Left forelimb (tissue), 1 donor: ENCODE measurements around the gene MADD.

Experiments used
- DNase-seq: peaks from one replicate; pipeline ENCODE4 v3.0.0-alpha.2; 2018; ENCODE audit warnings: low spot score

MADD gene

DNA sequence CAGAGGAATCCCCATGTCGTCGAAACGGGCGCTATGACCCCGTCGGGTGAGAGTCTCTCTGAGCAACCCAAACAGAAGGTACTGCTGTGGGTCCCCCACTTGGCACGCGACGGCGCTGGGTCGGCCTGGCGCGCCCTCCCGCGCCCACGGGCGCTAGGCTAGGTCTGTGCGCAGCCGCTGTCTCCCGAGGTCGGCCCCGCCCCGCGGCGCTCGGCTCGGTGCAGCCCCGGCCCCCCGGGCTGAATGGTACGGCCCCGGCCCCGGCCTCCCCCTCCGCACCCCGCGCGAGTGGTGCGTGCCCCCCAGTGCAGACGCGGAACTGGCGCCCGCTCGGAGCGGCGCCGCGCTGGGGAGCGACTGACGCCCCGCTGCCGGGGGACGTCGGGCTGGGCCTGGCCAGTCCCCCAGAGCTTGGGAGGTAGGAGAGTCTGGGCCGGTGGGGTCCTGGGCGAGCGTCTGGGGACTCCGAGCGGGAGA, at the start of gene MADD:
TSS of gene MADD (plus strand) at position 305 of the 477 bp plus-strand sequence.
- peak; percentile 89 for DNase-seq

DNA sequence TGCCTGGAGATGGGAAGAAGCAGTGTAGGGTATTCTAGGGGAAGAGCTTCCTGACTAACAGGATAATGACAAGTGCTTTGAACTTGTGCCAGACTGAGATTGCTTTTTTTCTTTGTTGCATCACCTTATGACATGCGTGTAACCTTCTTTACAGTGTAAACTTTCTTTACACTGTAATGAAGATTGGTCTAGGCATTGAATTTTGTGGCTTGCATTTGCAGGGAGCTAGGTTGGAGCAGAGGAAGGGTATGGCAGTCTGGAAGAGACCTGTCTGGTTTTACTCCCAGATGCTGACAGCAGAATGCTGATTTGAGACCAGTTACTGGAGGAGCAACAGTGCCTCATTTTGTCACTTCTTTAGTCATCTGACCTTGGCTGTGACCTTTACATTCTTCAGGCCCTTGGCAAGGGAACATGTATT, 49.5 kb upstream of the MADD start:
- DNase-seq = no peak

DNA sequence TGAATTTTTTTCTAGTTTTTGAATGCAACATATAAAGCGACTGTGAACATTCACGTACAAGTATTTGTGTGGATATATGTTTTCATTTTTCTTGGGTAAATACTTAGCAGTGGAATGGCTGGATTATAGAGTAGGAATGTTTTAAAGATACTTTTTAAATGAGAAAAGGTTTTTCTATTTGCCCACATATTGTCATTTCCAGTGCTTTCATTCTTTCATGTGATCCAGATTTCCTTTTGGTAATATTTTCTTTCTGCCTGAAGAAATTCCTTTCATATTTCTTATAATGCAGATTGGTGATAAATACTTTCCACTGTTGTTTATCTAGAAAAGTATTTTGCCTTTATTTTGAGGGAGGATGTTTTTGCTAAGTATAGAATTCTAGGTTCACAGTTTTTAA, 47.2 kb upstream of the MADD start:
- no peak for DNase-seq

DNA sequence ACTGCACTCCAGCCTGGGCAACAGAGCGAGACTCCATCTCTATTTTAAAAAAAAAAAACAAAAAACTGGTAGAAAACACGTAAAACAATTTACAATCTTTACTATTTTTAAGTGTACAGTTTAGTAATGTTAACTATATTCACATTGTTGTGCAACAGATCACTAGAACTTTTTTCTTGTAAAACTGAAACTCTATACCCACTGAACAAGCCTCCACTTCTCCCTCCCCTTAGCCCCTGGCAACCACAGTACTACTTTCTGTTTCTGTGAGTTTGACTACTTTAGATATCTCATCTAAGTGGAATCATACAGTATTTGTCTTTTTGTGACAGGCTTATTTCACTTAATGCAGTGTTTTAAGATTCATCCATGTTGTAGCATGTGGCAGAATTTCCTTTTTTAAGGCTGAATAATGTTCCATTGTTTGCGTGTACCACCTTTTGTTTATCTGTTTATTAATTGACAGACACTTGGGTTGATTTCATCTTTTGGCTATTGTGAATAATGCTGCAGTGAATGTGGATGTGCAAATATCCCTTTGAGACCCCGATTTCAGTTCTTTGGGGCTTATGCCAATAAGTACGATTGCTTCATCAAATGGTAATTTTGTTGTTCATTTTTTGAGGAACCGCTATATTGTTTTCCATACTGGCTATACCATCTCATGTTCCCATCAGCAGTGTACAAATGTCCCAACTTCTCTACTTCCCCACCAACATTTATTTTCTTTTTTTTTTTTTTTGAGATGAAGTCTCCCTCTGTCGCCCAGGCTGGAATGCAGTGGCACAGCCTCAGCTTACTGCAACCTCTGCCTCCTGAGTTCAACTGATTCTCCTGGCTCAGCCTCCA, 44.2 kb upstream of the MADD start:
- DNase-seq = no peak

DNA sequence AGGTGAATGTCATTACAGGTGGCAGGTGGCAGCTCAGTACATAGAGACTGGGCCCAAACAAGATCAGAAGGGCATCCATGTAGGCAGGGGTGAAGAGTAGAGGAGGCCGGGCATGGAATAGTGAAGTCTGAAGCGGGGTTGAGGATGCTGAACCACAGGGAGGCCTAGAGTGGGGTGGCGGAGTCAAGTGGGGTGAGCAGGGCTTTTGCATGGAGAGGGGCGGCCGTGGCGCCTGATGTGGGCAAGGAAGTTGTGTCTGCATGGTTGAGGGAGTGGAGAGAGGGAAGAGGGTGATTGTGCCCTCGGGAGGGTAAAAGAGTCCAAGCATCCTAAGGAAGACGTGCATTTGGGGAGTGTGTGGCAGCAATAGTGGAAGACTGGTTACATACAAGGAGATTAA, 40.8 kb upstream of the MADD start:
- DNase-seq = no peak

DNA sequence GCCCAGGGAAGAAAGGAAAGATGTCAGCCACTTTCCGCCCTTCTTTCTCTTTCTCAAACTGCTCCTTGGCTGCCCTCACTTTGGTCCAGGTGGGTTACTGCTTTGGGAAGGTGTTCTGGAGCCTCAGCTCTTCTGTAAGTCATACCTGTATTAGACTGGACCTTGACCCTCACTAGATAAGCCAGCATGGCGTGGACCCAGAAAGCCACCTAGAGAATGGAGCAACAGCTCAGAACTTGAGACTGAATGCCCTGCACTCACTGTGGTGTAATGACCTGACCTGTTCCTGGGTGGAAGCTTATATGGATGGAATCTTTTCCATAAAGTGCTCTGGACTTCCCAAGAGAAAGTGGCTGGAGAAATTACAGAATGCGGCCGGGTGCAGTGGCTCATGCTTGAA, 36.9 kb upstream of the MADD start:
- no peak for DNase-seq

DNA sequence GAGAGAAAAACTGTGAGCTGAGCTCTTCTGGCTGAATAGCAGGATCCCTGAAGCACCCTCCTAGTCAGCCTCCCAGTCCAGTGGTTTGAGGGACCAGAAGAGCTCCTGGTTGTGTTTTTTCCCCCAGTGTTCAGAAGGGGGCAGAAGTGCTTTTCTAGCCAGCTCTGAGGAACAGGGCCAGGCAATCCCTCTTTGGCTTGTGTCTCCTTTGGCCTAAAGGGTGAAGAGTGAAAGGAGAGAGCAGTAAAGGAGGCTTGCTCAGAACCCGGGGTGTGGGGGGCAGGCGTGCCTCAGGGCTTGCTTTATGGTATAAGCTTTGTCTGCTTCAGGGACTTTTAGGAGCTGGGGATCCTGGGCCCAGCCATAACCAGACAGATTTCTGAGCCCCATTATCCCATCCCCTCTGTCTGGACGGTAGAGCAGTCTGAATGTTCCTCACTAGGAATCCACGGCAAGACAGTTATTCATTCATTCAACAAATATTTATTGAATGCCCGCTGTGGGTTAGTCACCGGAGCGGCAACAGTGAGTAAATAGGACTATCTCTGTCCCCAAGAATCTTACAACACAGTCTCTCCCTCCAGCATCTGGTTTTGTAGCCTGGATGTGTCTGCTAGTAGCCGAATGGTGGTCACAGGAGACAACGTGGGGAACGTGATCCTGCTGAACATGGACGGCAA, 35.8 kb upstream of the MADD start:
- no peak for DNase-seq

DNA sequence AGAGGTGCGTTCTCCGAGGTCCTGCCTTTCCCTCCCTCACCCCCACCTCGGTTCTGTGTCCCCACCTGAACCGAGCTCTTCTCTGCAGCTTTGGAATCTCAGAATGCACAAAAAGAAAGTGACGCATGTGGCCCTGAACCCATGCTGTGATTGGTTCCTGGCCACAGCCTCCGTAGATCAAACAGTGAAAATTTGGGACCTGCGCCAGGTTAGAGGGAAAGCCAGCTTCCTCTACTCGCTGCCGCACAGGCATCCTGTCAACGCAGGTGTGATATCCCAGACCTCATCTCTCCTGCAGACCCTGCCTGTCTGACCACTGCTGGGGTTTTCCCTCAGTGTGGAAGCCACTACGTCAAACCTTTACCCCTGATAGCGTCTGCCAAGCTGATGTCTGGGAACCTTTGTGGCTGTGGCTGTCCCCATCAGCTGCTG, 35.2 kb upstream of the MADD start:
- no peak for DNase-seq

DNA sequence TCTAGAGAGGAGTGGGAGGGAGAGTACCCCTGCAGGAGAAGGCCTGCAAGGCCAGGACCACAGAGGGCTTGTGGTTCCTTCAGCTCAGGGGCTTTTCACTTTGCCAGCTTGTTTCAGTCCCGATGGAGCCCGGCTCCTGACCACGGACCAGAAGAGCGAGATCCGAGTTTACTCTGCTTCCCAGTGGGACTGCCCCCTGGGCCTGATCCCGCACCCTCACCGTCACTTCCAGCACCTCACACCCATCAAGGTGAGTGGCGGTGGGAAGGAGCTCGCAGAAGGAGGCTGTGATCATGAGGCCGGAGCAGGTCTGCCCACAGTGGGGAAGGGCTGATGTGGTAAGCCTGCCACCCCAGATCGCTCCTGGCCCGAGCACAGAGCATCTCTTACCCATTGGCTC, 34.8 kb upstream of the MADD start:
- no peak for DNase-seq

DNA sequence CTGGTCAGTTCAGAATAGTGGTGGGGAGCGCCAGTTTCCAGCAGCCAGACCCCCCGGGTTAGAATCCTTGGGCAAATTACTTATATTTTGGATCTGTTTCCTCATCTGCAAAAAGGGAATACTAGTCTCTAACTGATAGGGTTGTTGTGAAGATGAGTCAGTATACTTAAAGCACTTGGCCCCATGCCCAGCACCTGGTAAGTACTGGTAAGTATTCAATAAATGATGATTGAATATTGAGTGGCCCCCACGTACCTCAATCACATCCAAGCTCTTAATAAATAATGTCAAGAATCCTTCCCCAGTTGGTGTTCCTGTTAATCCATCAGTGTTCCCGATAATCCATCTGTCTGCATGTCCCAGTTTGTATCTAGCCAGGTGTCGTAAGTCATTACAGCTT, 33.5 kb upstream of the MADD start:
- no peak for DNase-seq

DNA sequence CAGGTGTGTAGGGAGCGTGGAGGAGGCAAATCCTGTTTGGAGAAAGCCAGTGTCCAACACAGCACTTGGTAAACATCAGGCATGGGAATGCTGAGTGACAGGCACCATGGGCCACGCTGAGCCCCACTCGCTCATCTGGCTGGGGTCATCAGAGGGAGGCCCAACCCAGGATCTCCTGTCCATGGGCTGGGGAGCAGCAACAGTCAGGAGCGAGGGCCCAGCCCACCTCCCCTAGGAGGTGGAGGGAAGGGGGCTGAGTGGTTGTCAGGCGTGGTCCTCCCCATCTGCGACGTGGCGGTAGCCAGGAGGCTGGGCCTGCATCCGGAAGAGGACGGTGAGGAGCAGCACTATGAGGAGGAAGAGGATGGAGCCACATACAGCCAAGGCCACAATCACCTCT, 30.1 kb upstream of the MADD start:
- no peak for DNase-seq

DNA sequence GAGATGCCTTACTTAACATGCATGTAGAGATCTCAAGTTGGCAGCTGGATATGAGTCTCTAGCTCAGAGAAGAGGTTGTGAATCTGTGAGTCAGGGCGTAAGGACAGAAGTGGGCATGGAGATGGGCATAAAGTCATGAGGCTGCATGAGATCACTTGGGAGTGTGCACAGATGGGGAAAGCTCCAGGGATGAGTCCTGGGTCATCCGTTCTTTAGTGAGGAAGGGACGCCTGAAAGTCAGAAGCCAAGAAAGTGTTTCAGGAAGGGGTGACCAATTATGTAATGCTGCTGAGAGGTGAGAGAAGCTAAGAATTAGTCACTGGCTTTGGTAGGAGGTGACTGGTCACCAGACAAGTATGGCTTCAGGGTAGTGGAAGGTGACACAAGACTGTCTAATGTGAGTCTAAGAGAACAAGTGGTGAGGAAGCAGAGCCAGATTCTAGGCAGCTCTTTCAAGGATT, 28.1 kb upstream of the MADD start:
- no peak for DNase-seq

DNA sequence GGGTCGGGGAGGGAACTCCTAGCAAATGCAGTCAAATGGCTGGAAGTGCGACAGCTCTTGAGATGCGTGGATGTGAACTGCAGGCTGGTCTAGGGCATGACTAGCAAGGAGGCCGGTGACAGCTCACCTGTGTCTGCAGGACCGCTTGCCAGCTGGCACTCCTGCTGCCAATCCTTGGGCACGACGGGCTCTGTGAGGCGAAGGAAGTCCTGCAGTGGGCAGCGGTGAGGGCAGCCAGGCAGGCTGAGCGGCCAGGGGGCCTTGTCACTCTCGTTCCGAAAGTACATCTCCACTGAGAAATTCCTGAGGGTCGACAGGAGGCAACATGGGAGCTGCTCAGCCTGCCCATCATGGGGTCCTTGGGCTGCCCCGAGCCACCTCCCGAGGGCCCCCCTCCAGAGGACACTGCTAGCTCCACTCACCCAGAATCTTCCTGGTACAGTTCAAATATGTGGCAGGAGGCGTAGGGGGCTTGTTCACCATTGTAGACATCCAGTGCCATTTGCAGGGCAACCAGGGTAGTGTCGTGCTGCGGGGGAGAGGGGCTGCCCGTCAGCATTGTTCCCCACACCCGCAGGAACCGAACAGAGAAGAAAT, 27.2 kb upstream of the MADD start:
- DNase-seq = no peak

DNA sequence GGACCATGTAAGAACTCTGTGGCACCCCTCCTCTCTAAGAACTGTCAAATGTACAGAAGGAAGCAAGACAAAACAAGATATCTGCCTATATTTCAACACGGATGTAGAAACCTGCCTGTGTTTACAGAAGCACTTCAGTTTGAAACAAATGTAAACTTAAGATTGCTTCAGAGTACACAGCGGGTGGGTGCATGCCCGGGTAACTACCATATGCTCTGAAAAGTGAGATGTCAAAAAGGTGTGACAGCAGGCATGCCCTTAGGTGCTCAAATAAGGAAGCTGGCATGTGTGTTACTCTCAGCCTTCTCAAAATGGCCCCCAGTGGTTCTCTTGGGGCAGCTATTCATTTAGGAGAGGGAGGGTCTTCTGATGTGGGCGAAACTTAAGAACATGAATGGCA, 26.5 kb upstream of the MADD start:
- DNase-seq = no peak

DNA sequence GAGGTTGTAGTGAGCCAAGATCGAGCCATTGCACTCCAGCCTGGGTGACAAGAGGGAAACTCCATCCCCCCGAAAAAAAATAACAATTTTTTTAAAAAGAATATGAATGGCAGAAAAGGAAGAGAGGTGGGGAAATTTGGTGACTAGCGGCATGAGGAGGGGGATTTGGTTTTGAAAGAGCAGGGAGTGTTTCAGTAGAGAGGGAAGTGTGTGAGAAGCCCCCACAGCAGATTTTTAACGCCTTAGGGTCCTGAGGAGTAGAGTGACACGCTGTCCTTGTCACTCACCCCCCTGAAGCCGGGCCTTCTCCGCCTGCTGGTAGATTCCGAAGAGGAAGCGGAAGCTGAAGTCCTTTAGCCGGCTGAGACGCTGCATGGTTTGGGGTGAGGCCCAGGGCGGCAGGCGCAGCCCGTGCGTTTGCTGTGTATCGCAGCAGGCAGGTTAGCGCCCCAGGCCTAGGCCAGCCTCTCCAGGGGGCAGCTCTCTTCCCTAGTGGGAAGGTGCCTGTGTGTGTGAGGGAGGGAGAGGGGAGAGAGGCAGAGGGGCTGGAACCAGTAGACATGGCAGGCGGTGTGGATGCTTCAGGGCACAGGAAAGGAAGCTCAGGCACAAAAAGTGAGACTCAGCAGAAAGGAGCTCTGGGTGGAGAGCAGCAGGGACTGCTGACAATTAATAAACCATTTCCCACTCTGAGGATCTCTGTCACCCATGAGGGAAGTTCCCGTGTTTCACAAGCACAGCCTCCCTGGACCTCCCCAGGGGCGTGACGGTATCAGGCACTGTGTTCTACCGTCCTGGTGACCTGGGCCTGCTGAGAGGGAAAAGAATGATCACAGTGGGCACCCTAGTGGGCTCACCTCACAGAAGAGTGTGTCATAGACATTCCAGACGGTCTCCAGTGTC, 25.2 kb upstream of the MADD start:
- no peak for DNase-seq

DNA sequence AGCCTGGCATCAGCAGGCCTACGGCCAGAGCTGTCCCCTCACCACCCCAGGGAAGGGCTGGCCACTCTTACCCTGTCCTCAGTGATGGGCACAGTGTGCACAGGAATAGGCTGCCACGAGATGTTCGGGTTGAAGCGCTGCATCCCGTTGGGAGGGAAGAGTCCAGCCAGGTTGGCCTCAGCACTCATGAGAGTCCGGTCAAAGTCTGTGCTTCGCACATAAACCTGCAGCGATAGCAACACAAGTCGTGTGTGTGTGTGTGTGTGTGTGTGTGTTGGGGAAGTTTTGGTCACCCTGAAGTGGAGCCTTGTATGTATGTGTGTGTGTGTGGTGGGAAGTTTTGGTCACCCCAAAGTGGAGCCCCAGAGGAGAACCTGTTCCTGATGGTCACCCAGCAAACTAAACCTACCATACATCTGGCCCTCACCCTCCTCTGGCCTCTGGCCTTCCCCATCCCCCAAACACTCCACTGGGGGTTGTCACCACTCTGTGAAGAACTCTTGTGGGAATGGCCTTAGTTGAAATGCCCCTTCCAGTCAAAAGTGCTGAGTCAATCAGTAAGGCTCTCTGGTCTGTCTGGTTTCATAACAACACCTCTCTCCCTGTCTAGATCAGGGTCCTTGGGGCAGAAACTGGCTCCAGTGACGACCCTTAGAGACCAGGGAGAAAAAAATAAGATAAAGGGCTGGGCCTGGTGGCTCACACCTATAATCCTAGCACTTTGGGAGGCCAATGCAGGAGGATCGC, 24.1 kb upstream of the MADD start:
- no peak for DNase-seq

DNA sequence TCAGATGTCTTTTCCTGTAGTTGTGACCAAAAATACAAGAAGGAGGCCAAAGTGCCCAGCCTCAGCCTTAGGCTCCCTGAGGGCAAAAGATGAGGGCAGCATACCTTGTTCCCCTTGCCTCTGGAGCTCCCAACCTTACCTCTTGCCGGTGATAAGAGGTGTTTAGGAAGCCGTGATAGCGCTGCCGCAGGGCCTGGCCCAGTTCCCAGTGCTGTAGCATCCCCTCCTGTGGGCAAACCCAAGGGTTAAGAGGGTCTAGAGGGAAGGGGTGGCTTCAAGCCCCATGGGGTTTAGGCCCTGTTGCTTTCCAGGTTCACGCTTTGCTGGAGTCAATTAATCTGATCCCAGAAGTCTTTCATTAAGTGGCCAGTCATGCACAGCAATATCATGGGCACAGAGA, 22.4 kb upstream of the MADD start:
- DNase-seq = no peak

DNA sequence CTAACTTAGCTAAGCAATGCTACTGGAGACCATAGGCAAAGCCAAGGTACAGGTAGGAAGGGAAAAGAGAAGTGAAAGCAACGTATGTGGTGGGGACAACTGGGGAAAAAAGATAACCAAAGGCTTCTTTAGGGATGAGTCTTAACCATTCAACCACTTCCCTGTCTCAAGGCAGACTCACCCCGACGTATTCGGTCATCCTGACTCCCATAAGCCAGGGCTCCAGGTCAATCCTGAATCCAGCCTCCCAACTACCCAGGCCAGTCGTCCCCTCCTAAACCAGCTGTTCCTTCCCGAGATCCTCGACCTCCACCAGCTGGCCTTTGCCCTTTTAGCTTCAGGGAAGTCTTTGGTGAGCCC, 21.6 kb upstream of the MADD start:
- no peak for DNase-seq

DNA sequence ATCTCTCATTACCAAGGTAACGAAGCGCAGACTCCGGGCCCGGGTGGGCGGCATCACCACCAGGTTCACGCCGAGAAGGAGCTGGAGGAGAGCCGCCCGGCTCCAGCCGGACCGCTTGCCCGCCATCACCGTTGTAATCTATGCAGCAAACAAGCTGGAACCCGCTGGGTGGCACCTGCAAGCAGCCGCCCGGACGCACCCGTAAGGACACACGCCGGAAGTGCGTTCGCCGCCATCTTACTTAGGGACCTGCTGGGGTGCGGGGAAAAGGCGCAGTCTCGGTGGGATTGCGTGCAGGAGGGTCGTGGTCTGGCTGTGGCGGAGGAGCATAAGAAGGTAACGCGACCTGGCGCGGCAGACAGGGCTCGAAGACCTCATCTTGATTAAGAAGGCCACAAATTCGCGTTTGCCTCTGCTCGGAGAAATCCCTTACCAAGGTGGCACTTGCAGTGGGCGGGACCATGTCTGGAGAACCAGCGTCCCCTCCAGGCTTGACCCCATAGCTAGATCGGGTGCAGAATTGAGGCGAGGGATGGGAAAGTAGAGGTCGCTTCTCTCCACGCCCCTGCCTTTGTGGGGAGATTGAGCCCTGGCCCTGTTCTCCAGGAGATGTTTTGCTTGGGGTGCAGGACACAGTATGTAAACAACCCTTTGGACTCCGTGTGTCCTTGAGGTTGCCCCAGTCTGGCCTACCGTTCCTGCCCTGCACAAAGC, 21.1 kb upstream of the MADD start, which contains the start of gene ACP2:
TSS of gene ACP2 (minus strand) at position 151 of the 714 bp plus-strand sequence. CDS start at position 126, 25 bp downstream.
- peak; percentile 93 for DNase-seq

DNA sequence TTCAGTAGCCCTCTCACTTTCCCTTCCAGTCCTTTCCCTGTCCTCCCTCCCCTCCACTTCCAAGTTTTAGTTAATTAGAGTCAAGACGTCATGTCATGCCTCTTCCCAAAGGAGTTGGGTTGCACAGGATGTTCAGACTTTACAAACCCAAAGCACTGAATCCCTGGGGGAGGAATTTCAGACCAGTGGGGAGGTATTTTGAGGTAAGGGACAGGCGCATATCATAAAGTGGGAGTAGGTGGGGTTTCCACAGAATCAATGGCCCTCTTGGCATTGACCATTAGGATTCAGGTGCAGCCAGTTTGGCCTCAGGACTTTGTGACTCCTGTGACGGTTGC, 20.6 kb upstream of the MADD start:
- no peak for DNase-seq

DNA sequence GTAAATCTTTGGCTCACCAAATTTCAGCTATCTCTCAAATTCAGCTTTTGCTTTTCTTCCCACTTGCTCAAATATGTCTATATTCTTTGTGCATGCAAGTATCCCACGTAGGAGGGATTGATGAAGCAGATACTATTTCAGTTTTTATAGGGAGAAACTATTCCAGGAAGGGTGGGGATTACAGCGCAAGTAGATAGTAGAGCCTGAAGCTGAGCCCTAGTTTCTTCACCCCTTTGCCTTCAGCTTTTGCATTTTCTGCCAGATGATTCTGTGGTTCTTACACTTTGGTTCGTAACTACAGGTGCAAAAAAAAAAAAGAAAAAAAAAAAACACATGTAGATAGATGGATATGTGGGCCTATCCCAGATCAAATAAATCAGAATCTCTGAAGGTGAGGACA, 18.2 kb upstream of the MADD start:
- no peak for DNase-seq
